Measurements from ENCODE around the gene COX6A2. TPM values are rescaled to one million over a fixed set of nuclear protein-coding genes. Genes with fewer than 3 reads are reported as not detected.
"Not testable (repeated sequence)": the region's sequence is repeated elsewhere in the genome, so short reads cannot be mapped to it uniquely, and the experiment has no call there.

COX6A2 gene
- total and polyA plus RNA-seq, 2 experiments from 2014 or later = 6.0 TPM; not detected in 1

GRCh38 chr16:31420037-31420436 is 8.1 kb downstream of the COX6A2 start (continued):
- TF ChIP-seq ZNF462 (CRISPR knock-in tag; IDR thresholded peaks at IDR 0.05) (no peak), ZNF114 (CRISPR knock-in tag; IDR thresholded peaks at IDR 0.05) (no peak)

- ATAC-seq (no peak), DNase-seq (ENCODE audit: low spot score) (no peak)
- Histone ChIP-seq H3K4me1 (ENCODE audit: insufficient read depth) (no peaks in the 10 kb centered on the region), H3K4me2 (no peak overlapping the region), H3F3A (replicated peaks; ENCODE audit: low read depth) (no peaks in the 10 kb centered on the region), H3K9me2 (ENCODE audit: insufficient read depth) (no peaks in the 10 kb centered on the region), H2AFZ (no peak overlapping the region), H3K4me3 (no peak overlapping the region), H4K20me1 (replicated peaks; ENCODE audit: insufficient read depth) (no peaks in the 10 kb centered on the region), H3K27ac (ENCODE audit: low read depth) (no peak overlapping the region), H3K36me3 (ENCODE audit: insufficient read depth) (no peaks in the 10 kb centered on the region), H3K79me2 (replicated peaks; ENCODE audit: insufficient read depth) (no peaks in the 10 kb centered on the region), H3K27me3 (ENCODE audit: insufficient read depth) (no peaks in the 10 kb centered on the region)
- Mint-ChIP-seq H3K4me1 (no peaks in the 10 kb centered on the region), H3K27ac (no peak overlapping the region), H3K9me3 (peaks cover 2% of the 10 kb centered on the region; the same call in 2 of the 3 replicates), H3K27me3 (ENCODE audit: insufficient read depth, low read depth, poor library complexity) (peaks cover 7% of the 10 kb centered on the region), H3K4me3 (no peak overlapping the region), H3K36me3 (ENCODE audit: low read depth) (no peaks in the 10 kb centered on the region; the same call in 2 of the 3 replicates)
- TF ChIP-seq STAT1 (IDR thresholded peaks at IDR 0.05; ENCODE audit: unreplicated experiment) (no peak), POLR2AphosphoS5 (IDR thresholded peaks at IDR 0.05; ENCODE audit: low read depth) (no peak)
These were observed 10.2 kb downstream of the COX6A2 start for GRCh38 chr16:31417916-31418315.

- H3K4me3 ChIP-seq; H3K79me2 ChIP-seq (replicated peaks; ENCODE audit: insufficient read depth); H3K4me3 Mint-ChIP-seq; H3K27me3 Mint-ChIP-seq (ENCODE audit: insufficient read depth, low read depth, poor library complexity); H4K20me1 ChIP-seq (replicated peaks; ENCODE audit: insufficient read depth); H3F3A ChIP-seq (replicated peaks; ENCODE audit: low read depth); ATAC-seq; H3K27ac Mint-ChIP-seq; H2AFZ ChIP-seq; H3K9me2 ChIP-seq (ENCODE audit: insufficient read depth); H3K27ac ChIP-seq (ENCODE audit: low read depth); H3K36me3 ChIP-seq (ENCODE audit: insufficient read depth); H3K9me3 Mint-ChIP-seq; H3K36me3 Mint-ChIP-seq (ENCODE audit: low read depth); DNase-seq (ENCODE audit: low spot score); H3K27me3 ChIP-seq (ENCODE audit: insufficient read depth); H3K4me2 ChIP-seq; H3K4me1 ChIP-seq (ENCODE audit: insufficient read depth); H3K4me1 Mint-ChIP-seq: not testable (repeated sequence)
These were observed 11.1 kb downstream of the COX6A2 start for GRCh38 chr16:31417036-31417435.

Measured in GM23338 (cell line).